ENCODE data around the gene TPP1. TPM values are rescaled to one million over a fixed set of nuclear protein-coding genes. Genes with fewer than 3 reads are reported as not detected.

TPP1 gene
- polyA plus RNA-seq, 4 donors, result 25.4 to 429 (median 34.7) TPM

DNA sequence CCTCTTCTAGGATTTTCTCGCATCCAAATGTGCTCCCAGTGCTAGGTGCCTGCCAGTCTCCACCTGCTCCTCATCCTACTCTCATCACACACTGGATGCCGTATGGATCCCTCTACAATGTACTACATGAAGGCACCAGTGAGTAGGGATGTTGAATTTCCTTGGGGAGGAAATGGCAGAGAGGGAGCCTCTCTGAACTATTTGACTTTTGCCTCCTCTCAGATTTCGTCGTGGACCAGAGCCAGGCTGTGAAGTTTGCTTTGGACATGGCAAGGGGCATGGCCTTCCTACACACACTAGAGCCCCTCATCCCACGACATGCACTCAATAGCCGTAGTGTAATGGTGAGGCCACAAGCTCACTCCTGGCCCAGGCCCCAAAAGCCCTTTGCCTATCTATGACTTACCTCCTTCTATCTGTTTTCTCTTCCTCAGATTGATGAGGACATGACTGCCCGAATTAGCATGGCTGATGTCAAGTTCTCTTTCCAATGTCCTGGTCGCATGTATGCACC is 9.7 kb downstream of the TPP1 start:
- Histone ChIP-seq H3K4me3 (ENCODE audit: low read depth in 1 of 3, low read length in 3 of 3) (no peak overlapping the region), H3K4me1 (ENCODE audit: control insufficient read depth in 3 of 3, insufficient read depth in 2 of 3, low read depth in 1 of 3, low read length in 2 of 3) (peaks cover 7 to 51% (median 8%) of the 10 kb centered on the region in 3 donors), H3K9me3 (ENCODE audit: control insufficient read depth in 2 of 2, insufficient read depth in 1 of 2, low read depth in 1 of 2, low read length in 1 of 2) (no peaks in the 10 kb centered on the region), H3K27ac (ENCODE audit: low read depth in 1 of 3, low read length in 2 of 3) (peak overlapping the region in 1 of 3 donors; percentile 67), H3K36me3 (ENCODE audit: control insufficient read depth in 3 of 3, insufficient read depth in 2 of 3, low read depth in 1 of 3, low read length in 3 of 3) (peaks cover 9 to 44% (median 14%) of the 10 kb centered on the region in 3 donors), H3K27me3 (ENCODE audit: control insufficient read depth in 3 of 3, insufficient read depth in 3 of 3, low read length in 3 of 3) (no peaks in the 10 kb centered on the region)
- no peak for DNase-seq
- 76 to 89% (median 87%) methylated on average over 8 of the region's 8 CpGs for WGBS, 3 donors
- FAIRE-seq, result no peak

DNA sequence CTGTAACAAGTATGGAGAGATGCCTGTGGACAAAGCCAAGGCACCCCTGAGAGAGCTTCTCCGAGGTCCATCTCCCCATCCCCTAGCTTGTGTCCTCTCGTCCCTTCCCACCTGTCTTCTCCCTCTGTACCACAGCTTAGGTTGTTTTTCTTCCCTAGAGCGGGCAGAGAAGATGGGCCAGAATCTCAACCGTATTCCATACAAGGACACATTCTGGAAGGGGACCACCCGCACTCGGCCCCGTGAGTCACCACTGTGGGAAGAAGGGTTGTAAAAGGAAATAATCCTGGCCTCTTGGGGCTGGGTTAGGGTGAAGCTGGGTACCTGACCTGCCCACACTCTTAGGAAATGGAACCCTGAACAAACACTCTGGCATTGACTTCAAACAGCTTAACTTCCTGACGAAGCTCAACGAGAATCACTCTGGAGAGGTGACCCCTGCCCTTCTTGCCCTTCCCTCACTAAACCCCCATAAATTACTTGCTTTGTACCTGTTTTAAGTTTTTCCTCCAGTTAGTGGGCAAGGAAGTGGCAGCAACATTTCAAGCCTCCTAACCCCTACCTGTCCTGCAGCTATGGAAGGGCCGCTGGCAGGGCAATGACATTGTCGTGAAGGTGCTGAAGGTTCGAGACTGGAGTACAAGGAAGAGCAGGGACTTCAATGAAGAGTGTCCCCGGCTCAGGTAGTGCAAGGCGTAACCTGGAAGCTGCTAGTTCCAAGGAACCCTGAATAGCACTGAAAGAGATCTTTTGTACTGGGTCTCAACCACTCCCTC is 10.3 kb downstream of the TPP1 start:
- H3K27me3 ChIP-seq (ENCODE audit: control insufficient read depth in 3 of 3, insufficient read depth in 3 of 3, low read length in 3 of 3), result no peaks in the 10 kb centered on the region
- peaks cover 9 to 39% (median 14%) of the 10 kb centered on the region in 3 donors for H3K36me3 ChIP-seq (ENCODE audit: control insufficient read depth in 3 of 3, insufficient read depth in 2 of 3, low read depth in 1 of 3, low read length in 3 of 3)
- FAIRE-seq, result no peak
- peaks cover 7 to 51% (median 8%) of the 10 kb centered on the region in 3 donors for H3K4me1 ChIP-seq (ENCODE audit: control insufficient read depth in 3 of 3, insufficient read depth in 2 of 3, low read depth in 1 of 3, low read length in 2 of 3)
- peak overlapping the region in 1 of 3 donors; percentile 67 for H3K27ac ChIP-seq (ENCODE audit: low read depth in 1 of 3, low read length in 2 of 3)
- no peak for DNase-seq
- no peak overlapping the region for H3K4me3 ChIP-seq (ENCODE audit: low read depth in 1 of 3, low read length in 3 of 3)
- WGBS, 3 donors, result 87 to 89% (median 89%) methylated on average over 14 of the region's 14 CpGs
- H3K9me3 ChIP-seq (ENCODE audit: control insufficient read depth in 2 of 2, insufficient read depth in 1 of 2, low read depth in 1 of 2, low read length in 1 of 2), result no peaks in the 10 kb centered on the region

DNA sequence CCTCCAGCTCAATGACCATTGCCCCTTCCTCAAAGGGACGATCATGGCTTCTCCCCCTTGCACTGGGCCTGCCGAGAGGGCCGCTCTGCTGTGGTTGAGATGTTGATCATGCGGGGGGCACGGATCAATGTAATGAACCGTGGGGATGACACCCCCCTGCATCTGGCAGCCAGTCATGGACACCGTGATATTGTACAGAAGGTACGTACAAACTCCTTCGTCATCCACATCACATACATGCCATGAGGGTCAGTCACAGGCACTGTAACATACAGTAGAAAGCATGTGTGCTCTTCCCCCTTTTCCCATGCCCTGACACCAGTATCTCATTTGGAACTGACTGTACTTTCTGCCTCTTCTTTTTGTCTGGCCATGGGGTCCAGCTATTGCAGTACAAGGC is 11.2 kb downstream of the TPP1 start:
- no peak for DNase-seq
- H3K27me3 ChIP-seq (ENCODE audit: control insufficient read depth in 3 of 3, insufficient read depth in 3 of 3, low read length in 3 of 3), result no peaks in the 10 kb centered on the region
- no peak overlapping the region for H3K4me3 ChIP-seq (ENCODE audit: low read depth in 1 of 3, low read length in 3 of 3)
- no peaks in the 10 kb centered on the region for H3K9me3 ChIP-seq (ENCODE audit: control insufficient read depth in 2 of 2, insufficient read depth in 1 of 2, low read depth in 1 of 2, low read length in 1 of 2)
- 91 to 93% (median 91%) methylated on average over 9 of the region's 9 CpGs for WGBS, 3 donors
- H3K4me1 ChIP-seq (ENCODE audit: control insufficient read depth in 3 of 3, insufficient read depth in 2 of 3, low read depth in 1 of 3, low read length in 2 of 3), result peaks cover 7 to 47% (median 8%) of the 10 kb centered on the region in 3 donors
- H3K27ac ChIP-seq (ENCODE audit: low read depth in 1 of 3, low read length in 2 of 3), result peak overlapping the region in 2 of 3 donors; percentile 67 to 92
- no peak for FAIRE-seq
- H3K36me3 ChIP-seq (ENCODE audit: control insufficient read depth in 3 of 3, insufficient read depth in 2 of 3, low read depth in 1 of 3, low read length in 3 of 3), result peaks cover 9 to 39% (median 14%) of the 10 kb centered on the region in 3 donors

DNA sequence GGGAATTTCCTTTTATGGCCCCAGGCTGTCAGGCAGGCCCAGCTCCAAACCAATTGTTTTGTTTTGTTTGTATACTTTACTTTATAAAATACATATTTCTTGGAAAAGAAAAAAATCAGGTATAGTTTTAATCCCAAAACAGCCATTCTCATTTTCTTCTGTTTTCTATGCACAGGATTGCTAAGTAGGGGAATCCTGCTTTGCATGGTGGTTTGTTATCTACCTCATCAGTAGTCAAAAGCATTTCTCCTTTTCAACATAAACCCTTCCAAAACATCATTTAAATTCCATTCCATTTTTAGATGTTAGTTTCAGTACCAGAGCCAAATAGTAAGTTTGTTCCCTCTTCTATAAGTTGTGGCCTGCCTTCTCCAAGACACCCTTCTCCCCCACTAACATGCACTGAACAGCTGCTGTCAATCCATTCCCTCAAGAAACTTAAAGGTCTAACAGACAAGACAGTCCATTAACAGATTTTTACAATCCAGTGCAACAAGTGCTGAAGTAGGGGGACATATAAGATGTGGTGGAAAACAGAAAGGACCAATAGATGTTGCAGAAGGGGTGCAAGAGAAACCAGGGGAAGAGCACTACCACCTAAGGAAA is 11.9 kb downstream of the TPP1 start:
- no peak for FAIRE-seq
- no peak for DNase-seq
- H3K4me1 ChIP-seq (ENCODE audit: control insufficient read depth in 3 of 3, insufficient read depth in 2 of 3, low read depth in 1 of 3, low read length in 2 of 3), result peaks cover 11 to 47% (median 12%) of the 10 kb centered on the region in 3 donors
- peak overlapping the region in 2 of 3 donors; percentile 89 to 92 for H3K27ac ChIP-seq (ENCODE audit: low read depth in 1 of 3, low read length in 2 of 3)
- no peaks in the 10 kb centered on the region for H3K9me3 ChIP-seq (ENCODE audit: control insufficient read depth in 2 of 2, insufficient read depth in 1 of 2, low read depth in 1 of 2, low read length in 1 of 2)
- no peaks in the 10 kb centered on the region for H3K27me3 ChIP-seq (ENCODE audit: control insufficient read depth in 3 of 3, insufficient read depth in 3 of 3, low read length in 3 of 3)
- H3K4me3 ChIP-seq (ENCODE audit: low read depth in 1 of 3, low read length in 3 of 3), result no peak overlapping the region
- peaks cover 9 to 39% (median 14%) of the 10 kb centered on the region in 3 donors for H3K36me3 ChIP-seq (ENCODE audit: control insufficient read depth in 3 of 3, insufficient read depth in 2 of 3, low read depth in 1 of 3, low read length in 3 of 3)

DNA sequence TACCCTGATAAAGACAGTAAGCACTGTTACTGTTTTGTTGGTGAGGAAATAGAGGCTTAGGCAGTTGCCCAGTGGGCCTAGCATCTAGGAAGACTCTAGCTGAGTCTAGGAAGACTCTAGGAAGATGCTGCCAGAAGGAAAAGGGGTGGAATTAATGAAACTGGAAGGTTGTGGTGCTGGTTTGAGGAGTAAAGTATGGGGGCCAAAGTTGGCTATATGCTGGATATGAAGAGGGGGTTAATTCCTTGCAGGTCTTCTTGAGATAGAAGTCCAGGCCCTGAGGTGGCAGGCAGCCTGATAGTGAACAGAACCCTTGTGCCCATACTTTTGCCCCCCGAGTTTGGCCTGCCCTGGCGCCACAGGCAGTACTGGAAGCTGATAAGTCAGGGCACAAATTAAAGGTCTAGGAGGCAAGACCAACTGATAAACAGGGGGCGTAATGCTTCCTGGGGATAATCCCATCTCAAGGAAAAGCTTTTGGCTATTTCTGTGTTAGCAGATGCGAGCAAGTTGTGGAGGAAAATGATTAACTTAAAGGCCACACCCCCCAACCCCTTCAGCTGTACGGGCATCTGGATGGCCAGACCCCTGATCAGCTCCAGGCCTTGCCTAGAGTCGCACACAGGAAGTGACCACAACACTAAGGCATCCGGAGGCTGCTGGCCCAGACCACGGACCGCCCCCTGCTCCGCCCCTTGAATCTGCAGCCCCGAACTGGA is 12.6 kb downstream of the TPP1 start:
- peak overlapping the region in 1 of 3 donors; percentile 14 for H3K4me3 ChIP-seq (ENCODE audit: low read depth in 1 of 3, low read length in 3 of 3)
- peaks cover 13 to 54% (median 17%) of the 10 kb centered on the region in 3 donors for H3K4me1 ChIP-seq (ENCODE audit: control insufficient read depth in 3 of 3, insufficient read depth in 2 of 3, low read depth in 1 of 3, low read length in 2 of 3)
- no peak for FAIRE-seq
- peak; percentile 65 to 93 for DNase-seq
- H3K9me3 ChIP-seq (ENCODE audit: control insufficient read depth in 2 of 2, insufficient read depth in 1 of 2, low read depth in 1 of 2, low read length in 1 of 2), result no peaks in the 10 kb centered on the region
- 4 to 10% (median 10%) methylated on average over 11 of the region's 11 CpGs for WGBS, 3 donors
- peak overlapping the region; percentile 65 to 92 (median 89) for H3K27ac ChIP-seq (ENCODE audit: low read depth in 1 of 3, low read length in 2 of 3)
- H3K27me3 ChIP-seq (ENCODE audit: control insufficient read depth in 3 of 3, insufficient read depth in 3 of 3, low read length in 3 of 3), result no peaks in the 10 kb centered on the region
- H3K36me3 ChIP-seq (ENCODE audit: control insufficient read depth in 3 of 3, insufficient read depth in 2 of 3, low read depth in 1 of 3, low read length in 3 of 3), result peaks cover 9 to 39% (median 14%) of the 10 kb centered on the region in 3 donors

DNA sequence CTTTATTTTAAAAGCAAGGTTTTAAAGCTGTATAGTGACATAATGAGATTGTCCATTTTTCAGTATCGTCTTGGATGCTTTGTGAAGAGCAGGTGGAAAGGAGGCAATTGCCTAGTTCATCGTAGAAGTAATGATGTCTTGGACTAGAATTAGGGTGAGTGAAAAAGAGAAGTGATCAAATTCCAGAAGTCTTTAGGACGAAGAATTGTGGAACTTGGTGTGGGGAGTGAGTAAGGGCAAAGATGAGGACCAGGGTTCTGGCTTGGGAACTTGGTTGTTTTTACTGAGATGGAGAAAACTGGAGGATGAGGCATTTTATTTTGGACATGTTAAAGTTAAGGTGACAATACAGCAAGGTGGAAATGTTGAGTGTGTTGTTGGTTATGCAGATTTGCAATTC is 14.4 kb downstream of the TPP1 start:
- peak overlapping the region; percentile 71 to 80 (median 75) for H3K4me3 ChIP-seq (ENCODE audit: low read depth in 1 of 3, low read length in 3 of 3)
- H3K9me3 ChIP-seq (ENCODE audit: control insufficient read depth in 2 of 2, insufficient read depth in 1 of 2, low read depth in 1 of 2, low read length in 1 of 2), result no peaks in the 10 kb centered on the region
- no peaks in the 10 kb centered on the region for H3K27me3 ChIP-seq (ENCODE audit: control insufficient read depth in 3 of 3, insufficient read depth in 3 of 3, low read length in 3 of 3)
- H3K36me3 ChIP-seq (ENCODE audit: control insufficient read depth in 3 of 3, insufficient read depth in 2 of 3, low read depth in 1 of 3, low read length in 3 of 3), result peaks cover 10 to 38% (median 17%) of the 10 kb centered on the region in 3 donors
- FAIRE-seq, result no peak
- peak overlapping the region in 2 of 3 donors; percentile 84 to 92 for H3K27ac ChIP-seq (ENCODE audit: low read depth in 1 of 3, low read length in 2 of 3)
- 14 to 31% (median 14%) methylated on average over 3 of the region's 3 CpGs for WGBS, 3 donors
- DNase-seq, result no peak
- peaks cover 13 to 53% (median 20%) of the 10 kb centered on the region in 3 donors for H3K4me1 ChIP-seq (ENCODE audit: control insufficient read depth in 3 of 3, insufficient read depth in 2 of 3, low read depth in 1 of 3, low read length in 2 of 3)

DNA sequence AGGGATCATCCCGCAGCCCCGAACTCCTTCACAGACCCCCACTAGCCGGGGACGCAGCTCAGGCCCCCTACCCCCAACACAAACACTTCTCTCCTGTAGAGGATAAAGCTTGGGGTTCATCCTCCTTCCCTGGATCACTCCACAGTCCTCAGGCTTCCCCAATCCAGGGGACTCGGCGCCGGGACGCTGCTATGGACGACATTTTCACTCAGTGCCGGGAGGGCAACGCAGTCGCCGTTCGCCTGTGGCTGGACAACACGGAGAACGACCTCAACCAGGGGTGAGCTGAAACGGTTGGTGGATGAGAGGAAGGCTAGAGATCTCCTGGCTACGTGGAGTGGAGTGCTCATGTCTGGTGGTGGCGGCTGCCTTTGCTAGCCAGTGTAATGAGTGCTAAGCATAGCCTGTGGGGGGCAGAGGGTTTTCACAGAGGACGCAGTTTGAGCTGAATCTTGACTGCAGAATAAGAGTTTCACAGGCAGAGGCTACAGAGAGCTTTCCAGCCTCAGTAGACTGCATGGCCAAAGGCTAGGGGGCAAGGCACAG is 15.1 kb downstream of the TPP1 start:
- DNase-seq, result peak; percentile 48 to 80
- peaks cover 14 to 36% (median 17%) of the 10 kb centered on the region in 3 donors for H3K36me3 ChIP-seq (ENCODE audit: control insufficient read depth in 3 of 3, insufficient read depth in 2 of 3, low read depth in 1 of 3, low read length in 3 of 3)
- peaks cover 13 to 59% (median 20%) of the 10 kb centered on the region in 3 donors for H3K4me1 ChIP-seq (ENCODE audit: control insufficient read depth in 3 of 3, insufficient read depth in 2 of 3, low read depth in 1 of 3, low read length in 2 of 3)
- H3K27ac ChIP-seq (ENCODE audit: low read depth in 1 of 3, low read length in 2 of 3), result peak overlapping the region; percentile 79 to 92 (median 84)
- FAIRE-seq, result no peak
- 0 to 1% (median 0%) methylated on average over 20 of the region's 20 CpGs for WGBS, 3 donors
- peak overlapping the region; percentile 71 to 80 (median 75) for H3K4me3 ChIP-seq (ENCODE audit: low read depth in 1 of 3, low read length in 3 of 3)
- no peaks in the 10 kb centered on the region for H3K9me3 ChIP-seq (ENCODE audit: control insufficient read depth in 2 of 2, insufficient read depth in 1 of 2, low read depth in 1 of 2, low read length in 1 of 2)
- no peaks in the 10 kb centered on the region for H3K27me3 ChIP-seq (ENCODE audit: control insufficient read depth in 3 of 3, insufficient read depth in 3 of 3, low read length in 3 of 3)

Measured in small intestine (tissue), 7 donors.